ENCODE results near the gene MKRN2. TPM values are rescaled to one million over a fixed set of nuclear protein-coding genes. Genes with fewer than 3 reads are reported as not detected.
A peak's percentile ranks its signal among the peaks of the same experiment; 100 is the strongest.

MKRN2 gene
- total RNA-seq, 1 donor from 2014 or later: 21.7 TPM

DNA sequence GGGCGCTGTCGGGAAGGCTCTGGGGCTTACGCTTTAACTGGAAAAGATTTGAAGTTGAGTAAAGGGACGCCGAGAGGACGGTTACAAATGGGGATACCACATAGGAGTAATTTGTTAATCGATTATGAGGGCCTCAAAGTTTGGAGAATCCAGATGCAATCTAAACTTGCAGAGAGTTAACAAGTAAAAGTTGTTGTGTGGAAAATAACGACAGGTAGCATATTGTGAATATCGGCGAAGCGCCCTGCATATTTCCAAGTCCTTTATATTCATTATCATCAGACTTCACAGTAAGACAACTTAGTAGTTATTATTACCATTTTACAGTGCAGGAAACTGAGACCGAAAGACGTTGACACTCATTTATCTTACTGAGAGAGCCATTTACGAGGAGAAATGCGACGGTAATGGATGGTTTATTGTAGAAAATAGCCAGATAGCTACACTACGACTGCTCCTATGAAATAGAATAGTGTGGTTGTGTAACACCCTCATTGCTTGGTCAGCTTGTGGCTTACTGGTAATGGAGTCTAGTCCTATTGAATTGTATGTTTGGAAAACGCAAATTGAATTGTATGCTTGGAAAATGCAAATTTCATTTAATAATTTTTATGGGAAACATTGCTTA lies 700 bp downstream of the MKRN2 start:
- intact Hi-C loops (cut with DNase I): no loop called here
- TF ChIP-seq, protein P1, sequence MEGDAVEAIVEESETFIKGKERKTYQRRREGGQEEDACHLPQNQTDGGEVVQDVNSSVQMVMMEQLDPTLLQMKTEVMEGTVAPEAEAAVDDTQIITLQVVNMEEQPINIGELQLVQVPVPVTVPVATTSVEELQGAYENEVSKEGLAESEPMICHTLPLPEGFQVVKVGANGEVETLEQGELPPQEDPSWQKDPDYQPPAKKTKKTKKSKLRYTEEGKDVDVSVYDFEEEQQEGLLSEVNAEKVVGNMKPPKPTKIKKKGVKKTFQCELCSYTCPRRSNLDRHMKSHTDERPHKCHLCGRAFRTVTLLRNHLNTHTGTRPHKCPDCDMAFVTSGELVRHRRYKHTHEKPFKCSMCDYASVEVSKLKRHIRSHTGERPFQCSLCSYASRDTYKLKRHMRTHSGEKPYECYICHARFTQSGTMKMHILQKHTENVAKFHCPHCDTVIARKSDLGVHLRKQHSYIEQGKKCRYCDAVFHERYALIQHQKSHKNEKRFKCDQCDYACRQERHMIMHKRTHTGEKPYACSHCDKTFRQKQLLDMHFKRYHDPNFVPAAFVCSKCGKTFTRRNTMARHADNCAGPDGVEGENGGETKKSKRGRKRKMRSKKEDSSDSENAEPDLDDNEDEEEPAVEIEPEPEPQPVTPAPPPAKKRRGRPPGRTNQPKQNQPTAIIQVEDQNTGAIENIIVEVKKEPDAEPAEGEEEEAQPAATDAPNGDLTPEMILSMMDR (IDR thresholded peaks at IDR 0.05): no peak
- Histone ChIP-seq H3K9me3 (no peaks in the 10 kb centered on the region), H3K4me3 (peak overlapping the region; percentile 82), H3K27ac (peak overlapping the region; percentile 97), H3K4me1 (peaks cover 43% of the 10 kb centered on the region), H3K36me3 (no peaks in the 10 kb centered on the region), H3K27me3 (ENCODE audit: low read depth) (peaks cover 18% of the 10 kb centered on the region)
- ATAC-seq (peak; percentile 27 to 53), DNase-seq (no peak)

DNA sequence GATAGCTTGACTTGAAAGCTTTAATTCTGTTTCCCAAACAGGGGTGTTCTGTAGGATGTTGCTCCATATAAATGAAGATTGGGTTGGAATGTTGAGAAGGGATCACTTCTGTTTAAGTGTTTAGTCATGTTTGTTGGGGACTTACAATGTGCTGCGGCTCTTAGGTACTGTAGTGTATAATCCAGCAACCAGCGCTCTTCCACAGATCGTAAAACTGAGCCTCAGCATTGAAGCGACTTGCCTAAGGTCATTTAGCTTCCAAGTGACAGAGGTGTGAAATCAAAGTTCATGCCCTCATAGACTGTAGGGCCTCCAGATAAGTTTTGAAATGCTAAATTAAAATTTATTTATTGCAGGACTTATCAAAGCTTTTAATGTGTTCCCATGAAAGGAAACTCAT lies 1.8 kb downstream of the MKRN2 start:
- Histone ChIP-seq H3K4me3 (no peak overlapping the region), H3K9me3 (no peaks in the 10 kb centered on the region), H3K36me3 (no peaks in the 10 kb centered on the region), H3K4me1 (peaks cover 43% of the 10 kb centered on the region), H3K27ac (no peak overlapping the region), H3K27me3 (ENCODE audit: low read depth) (peaks cover 7% of the 10 kb centered on the region)
- intact Hi-C loops (cut with DNase I): no loop called here
- DNase-seq (no peak), ATAC-seq (no peak)
- TF ChIP-seq, protein P1 (IDR thresholded peaks at IDR 0.05): no peak

DNA sequence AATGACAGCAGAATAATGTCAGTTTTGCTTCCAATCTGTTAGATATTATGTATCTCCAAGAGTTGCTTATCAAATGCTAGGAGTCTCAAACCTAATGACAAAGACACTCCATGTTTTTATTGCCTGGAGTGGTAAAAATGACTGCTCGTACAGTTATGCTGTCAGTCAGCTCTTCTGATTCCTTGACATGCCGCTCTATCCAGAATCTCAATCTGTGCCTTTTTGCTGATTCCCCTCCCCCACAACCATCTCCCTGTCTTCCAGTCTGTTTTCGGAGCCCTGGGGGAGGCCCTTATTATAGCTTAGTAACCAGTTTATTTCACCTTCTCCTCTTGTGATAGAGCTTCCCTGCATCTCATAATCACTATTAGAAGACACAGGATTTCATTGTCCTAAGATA lies 2.6 kb downstream of the MKRN2 start:
- Histone ChIP-seq H3K9me3 (no peaks in the 10 kb centered on the region), H3K4me1 (peaks cover 43% of the 10 kb centered on the region), H3K36me3 (no peaks in the 10 kb centered on the region), H3K27me3 (ENCODE audit: low read depth) (no peaks in the 10 kb centered on the region), H3K27ac (no peak overlapping the region), H3K4me3 (no peak overlapping the region)
- DNase-seq (no peak), ATAC-seq (no peak)
- intact Hi-C loops (cut with DNase I): no loop called here
- TF ChIP-seq, protein P1 (IDR thresholded peaks at IDR 0.05): no peak

DNA sequence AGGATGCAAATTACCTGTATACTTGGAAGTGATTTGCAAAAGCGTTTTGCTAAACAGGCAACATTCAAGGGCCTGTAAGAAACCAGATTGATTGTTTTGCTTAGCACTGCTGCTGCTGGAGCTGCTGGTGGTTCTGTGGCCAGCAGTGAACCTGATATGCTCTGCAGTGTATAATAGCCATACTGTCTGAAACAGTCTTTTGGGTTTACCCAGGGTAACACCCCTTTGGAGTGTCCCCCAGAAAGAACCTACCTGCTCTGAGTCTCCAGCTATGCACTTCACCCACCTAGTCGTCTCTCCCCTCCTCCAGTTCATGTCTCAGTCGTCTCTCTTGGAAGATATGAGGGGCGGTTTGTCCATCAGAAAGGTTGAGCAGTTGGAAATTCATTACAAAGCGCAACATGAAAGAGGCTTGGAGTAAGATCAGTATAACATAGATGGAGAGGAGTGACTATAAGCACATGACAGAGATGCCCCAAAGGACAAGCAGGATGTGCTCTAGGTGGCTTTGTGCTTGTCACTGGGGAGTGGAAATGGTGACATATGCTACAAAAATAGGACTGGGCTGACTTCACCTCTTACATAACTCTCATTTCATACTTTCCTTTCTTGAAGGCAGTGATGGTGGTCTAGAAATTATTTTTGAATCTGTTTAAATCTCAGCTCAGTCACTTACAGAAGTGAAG lies 3.8 kb downstream of the MKRN2 start:
- TF ChIP-seq, protein P1 (IDR thresholded peaks at IDR 0.05): no peak
- intact Hi-C loops (cut with DNase I): no loop called here
- Histone ChIP-seq H3K4me3 (no peak overlapping the region), H3K4me1 (peaks cover 42% of the 10 kb centered on the region), H3K36me3 (no peaks in the 10 kb centered on the region), H3K9me3 (no peaks in the 10 kb centered on the region), H3K27ac (no peak overlapping the region), H3K27me3 (ENCODE audit: low read depth) (no peaks in the 10 kb centered on the region)
- ATAC-seq (no peak), DNase-seq (no peak)

DNA sequence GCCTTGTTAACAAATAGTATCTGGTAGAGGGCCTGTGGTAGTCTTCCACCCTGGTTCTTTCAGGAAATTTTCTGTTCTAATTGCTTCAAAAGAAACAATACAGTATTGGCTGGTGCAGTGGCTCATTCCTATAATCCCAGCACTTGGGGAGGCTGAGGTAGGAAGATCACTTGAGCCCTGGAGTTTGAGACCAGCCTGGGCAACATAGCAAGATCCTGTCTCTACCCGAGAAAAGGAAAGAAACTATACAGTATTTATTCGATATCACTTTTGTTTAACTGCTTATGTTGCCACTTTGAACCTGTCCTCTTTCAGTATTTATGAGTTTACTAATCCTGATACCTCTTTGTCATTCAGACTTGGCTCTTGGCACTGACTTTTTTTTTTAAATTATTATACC lies 4.5 kb downstream of the MKRN2 start:
- Histone ChIP-seq H3K27me3 (ENCODE audit: low read depth) (no peaks in the 10 kb centered on the region), H3K4me1 (peaks cover 35% of the 10 kb centered on the region)

More for the DNA sequence above, 4.5 kb downstream of the MKRN2 start:
- H3K4me3 ChIP-seq: no peak overlapping the region
- H3K9me3 ChIP-seq: peaks cover 6% of the 10 kb centered on the region
- DNase-seq (no peak), ATAC-seq (no peak)
- no peaks in the 10 kb centered on the region for H3K36me3 ChIP-seq
- TF ChIP-seq, protein P1 (IDR thresholded peaks at IDR 0.05): no peak
- no peak overlapping the region for H3K27ac ChIP-seq
- intact Hi-C loops (cut with DNase I): no loop called here

All from lower lobe of right lung (tissue), 2 donors.